Urinary bladder (tissue), 4 donors: ENCODE measurements around the gene PXDN. TPM values are rescaled to one million over a fixed set of nuclear protein-coding genes. Genes with fewer than 3 reads are reported as not detected.

Source experiments
- DNase-seq: peaks from one replicate; pipeline ENCODE4 v3.0.0-alpha.2; 2015; ENCODE audit errors: extremely low spot score
- H3K27ac ChIP-seq: one replicate; pipeline ENCODE4 v1.5.1; 2013; ENCODE audit warnings: low read depth, mild to moderate bottlenecking, moderate library complexity
- H3K36me3 ChIP-seq: one replicate; pipeline ENCODE4 v1.6.1; 2013; ENCODE audit warnings: mild to moderate bottlenecking, moderate library complexity; ENCODE audit not compliant: insufficient read depth
- H3K4me1 ChIP-seq: one replicate; pipeline ENCODE4 v1.6.1; 2013; ENCODE audit warnings: mild to moderate bottlenecking, moderate library complexity; ENCODE audit not compliant: insufficient read depth
- H3K4me3 ChIP-seq: one replicate; pipeline ENCODE4 v1.5.1; 2013; ENCODE audit warnings: low read depth, low read length
- WGBS: extraction: QIAGEN DNeasy Blood & Tissue Kit; methylation state at CpG from one replicate; pipeline ENCODE4 v1.1.7; 2013; 5-methylcytosine and 5-hydroxymethylcytosine counted together
- polyA plus RNA-seq: library from polyadenylated mRNA; stranded (reverse); fragments of 200-250 nt; gene quantifications from one replicate; pipeline ENCODE4 v1.2.3, GENCODE V29; 2013
- total RNA-seq: library from RNA; depleted of rRNA; stranded (reverse); fragments of >200 nt; gene quantifications from one replicate; pipeline ENCODE4 v1.2.3, GENCODE V29; 2014
- donor health status: healthy with polysubstance abuse.
- donor health status: healthy.

PXDN gene
- total RNA-seq (256 TPM), polyA plus RNA-seq (77.8 TPM)

- Histone ChIP-seq H3K36me3 (no peaks in the 10 kb centered on the region), H3K4me1 (no peaks in the 10 kb centered on the region), H3K4me3 (peak within 1 kb of the TSS; percentile 69), H3K27ac (peak within 1 kb of the TSS; percentile 84)
- 1% methylated on average over 71 of the region's 71 CpGs for WGBS
- DNase-seq, result no peak
Measured at GRCh38 chr2:1744446-1745170, at the start of gene PXDN. PXDN (minus strand) TSS chr2:1744515; CDS start chr2:1744455, 60 bp downstream.

GRCh38 chr2:1793868-1794445 lies 49.6 kb upstream of the PXDN start:
- no peaks in the 10 kb centered on the region for H3K36me3 ChIP-seq
- no peak for DNase-seq
- H3K4me3 ChIP-seq, result no peak overlapping the region
- 55% methylated on average over 18 of the region's 18 CpGs for WGBS
- H3K4me1 ChIP-seq, result no peaks in the 10 kb centered on the region
- no peak overlapping the region for H3K27ac ChIP-seq

- H3K4me1 ChIP-seq, result no peaks in the 10 kb centered on the region
- 78% methylated on average over 23 of the region's 23 CpGs for WGBS
- no peak for DNase-seq
- H3K27ac ChIP-seq, result no peak overlapping the region
- no peak overlapping the region for H3K4me3 ChIP-seq
- no peaks in the 10 kb centered on the region for H3K36me3 ChIP-seq
Measured at GRCh38 chr2:1793001-1793867, 48.9 kb upstream of the PXDN start.

- Histone ChIP-seq H3K36me3 (no peaks in the 10 kb centered on the region), H3K4me1 (no peaks in the 10 kb centered on the region), H3K4me3 (no peak overlapping the region), H3K27ac (no peak overlapping the region)
- DNase-seq, result no peak
- 31% methylated on average over 16 of the region's 16 CpGs for whole genome bisulfite sequencing
Measured at GRCh38 chr2:1791685-1792435, 47.5 kb upstream of the PXDN start.

- 40% methylated on average over 6 of the region's 6 CpGs for WGBS
- Histone ChIP-seq H3K4me3 (no peak overlapping the region), H3K4me1 (no peaks in the 10 kb centered on the region), H3K36me3 (no peaks in the 10 kb centered on the region), H3K27ac (no peak overlapping the region)
- no peak for DNase-seq
Measured at GRCh38 chr2:1791006-1791605, 46.8 kb upstream of the PXDN start.

GRCh38 chr2:1790473-1790872 lies 46.2 kb upstream of the PXDN start:
- Histone ChIP-seq H3K36me3 (no peaks in the 10 kb centered on the region), H3K4me3 (no peak overlapping the region), H3K4me1 (no peaks in the 10 kb centered on the region), H3K27ac (no peak overlapping the region)
- no peak for DNase-seq
- WGBS, result 35% methylated on average over 6 of the region's 6 CpGs

- DNase-seq, result no peak
- no peak overlapping the region for H3K4me3 ChIP-seq
- 96% methylated on average over 11 of the region's 11 CpGs for WGBS
- no peak overlapping the region for H3K27ac ChIP-seq
- no peaks in the 10 kb centered on the region for H3K36me3 ChIP-seq
- H3K4me1 ChIP-seq, result no peaks in the 10 kb centered on the region
Measured at GRCh38 chr2:1789610-1790009, 45.3 kb upstream of the PXDN start.

GRCh38 chr2:1788478-1788959 lies 44.2 kb upstream of the PXDN start:
- WGBS, result 94% methylated on average over 18 of the region's 18 CpGs
- Histone ChIP-seq H3K4me1 (no peaks in the 10 kb centered on the region), H3K27ac (no peak overlapping the region), H3K36me3 (no peaks in the 10 kb centered on the region), H3K4me3 (no peak overlapping the region)
- no peak for DNase-seq

- 77% methylated on average over 10 of the region's 10 CpGs for WGBS
- DNase-seq, result no peak
- H3K27ac ChIP-seq, result no peak overlapping the region
Measured at GRCh38 chr2:1787755-1788477, 43.6 kb upstream of the PXDN start.

GRCh38 chr2:1784986-1785617 lies 40.8 kb upstream of the PXDN start:
- Histone ChIP-seq H3K4me3 (no peak overlapping the region), H3K27ac (no peak overlapping the region), H3K36me3 (no peaks in the 10 kb centered on the region), H3K4me1 (no peaks in the 10 kb centered on the region)
- DNase-seq, result no peak
- 89% methylated on average over 19 of the region's 19 CpGs for WGBS

More at GRCh38 chr2:1787755-1788477, 43.6 kb upstream of the PXDN start:
- Histone ChIP-seq H3K4me1 (no peaks in the 10 kb centered on the region), H3K4me3 (no peak overlapping the region), H3K36me3 (no peaks in the 10 kb centered on the region)

- Histone ChIP-seq H3K27ac (no peak overlapping the region), H3K36me3 (no peaks in the 10 kb centered on the region), H3K4me1 (no peaks in the 10 kb centered on the region), H3K4me3 (no peak overlapping the region)
- 63% methylated on average over 21 of the region's 21 CpGs for WGBS
- DNase-seq, result no peak
Measured at GRCh38 chr2:1784087-1784486, 39.8 kb upstream of the PXDN start.

GRCh38 chr2:1782514-1782913 lies 38.2 kb upstream of the PXDN start:
- H3K4me3 ChIP-seq, result no peak overlapping the region
- 97% methylated on average over 11 of the region's 11 CpGs for WGBS
- no peaks in the 10 kb centered on the region for H3K4me1 ChIP-seq
- no peaks in the 10 kb centered on the region for H3K36me3 ChIP-seq
- DNase-seq, result no peak
- H3K27ac ChIP-seq, result no peak overlapping the region
